ENCODE measurements around the gene TMEM37.

TMEM37 gene

GRCh38 chr2:119483896-119484718, 52.5 kb downstream of the TMEM37 start:
- no peak overlapping the region for H3K4me3 ChIP-seq (ENCODE audit: low read depth, low read length)
- no peak for TF ChIP-seq CTCF (IDR thresholded peaks at IDR 0.05; ENCODE audit: borderline replicate concordance, insufficient read depth, low read depth, low read length)

DNA sequence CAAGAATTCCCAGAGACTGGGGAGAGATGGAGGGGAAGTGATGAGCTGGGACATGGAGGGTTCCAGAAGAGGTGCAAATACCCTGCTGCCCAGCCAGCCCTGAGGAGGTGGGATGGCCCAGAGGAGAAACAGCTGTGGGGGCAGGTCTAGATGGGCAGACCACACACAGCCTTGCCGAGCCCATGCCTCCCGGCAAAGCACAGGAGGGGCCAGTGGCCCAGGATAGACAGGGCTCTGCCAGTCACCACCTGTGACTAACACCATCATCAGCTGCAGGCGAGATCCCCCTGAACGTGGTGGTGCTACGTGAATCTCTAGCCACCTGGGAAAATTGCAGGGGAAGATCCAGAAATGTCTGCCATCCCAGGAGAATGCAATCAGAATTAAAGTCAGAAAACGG, 53.2 kb downstream of the TMEM37 start:
- no peak overlapping the region for H3K4me3 ChIP-seq (ENCODE audit: low read depth, low read length)
- no peak for TF ChIP-seq CTCF (IDR thresholded peaks at IDR 0.05; ENCODE audit: borderline replicate concordance, insufficient read depth, low read depth, low read length)

DNA sequence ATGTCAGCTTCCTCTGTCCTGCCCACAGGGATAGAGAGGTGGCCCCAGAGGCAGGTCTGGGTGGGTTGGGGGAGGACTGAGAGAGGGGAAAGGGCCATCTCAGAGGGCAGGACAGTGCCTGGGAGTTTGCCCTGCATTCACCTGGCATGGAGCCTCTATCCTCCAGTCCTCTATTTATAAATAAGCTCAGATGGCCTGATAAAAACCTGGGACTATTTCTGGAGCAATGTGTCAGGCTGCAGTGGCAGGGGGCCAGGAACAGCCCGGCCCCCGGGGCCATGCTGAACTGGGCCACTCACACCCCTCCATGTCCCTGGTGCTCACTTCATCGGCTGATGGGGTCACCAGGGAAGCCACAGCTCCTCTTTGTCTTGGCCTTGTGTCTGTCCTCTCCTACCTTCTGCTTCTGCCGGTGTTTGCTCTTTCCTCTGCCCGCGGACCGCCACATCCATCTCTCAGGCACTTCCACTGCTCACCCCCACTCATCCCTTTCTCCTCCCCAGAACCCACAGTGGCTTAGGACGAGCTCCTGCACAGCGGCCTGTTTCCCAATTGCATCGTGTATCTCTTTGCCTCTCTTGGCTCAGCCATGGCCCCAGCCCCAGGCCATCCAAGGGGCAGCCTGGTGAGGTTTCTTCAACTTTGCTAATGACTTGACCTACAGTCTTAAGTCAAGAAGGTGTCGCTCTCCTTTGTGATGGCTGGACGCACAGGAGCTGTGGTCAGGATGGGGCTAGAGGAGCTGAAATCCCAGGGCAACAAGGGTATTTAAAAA, 53.9 kb downstream of the TMEM37 start:
- no peak overlapping the region for H3K4me3 ChIP-seq (ENCODE audit: low read depth, low read length)
- TF ChIP-seq CTCF (IDR thresholded peaks at IDR 0.05; ENCODE audit: borderline replicate concordance, insufficient read depth, low read depth, low read length): no peak

GRCh38 chr2:119486196-119486827, 54.7 kb downstream of the TMEM37 start:
- no peak overlapping the region for H3K4me3 ChIP-seq (ENCODE audit: low read depth, low read length)
- TF ChIP-seq CTCF (IDR thresholded peaks at IDR 0.05; ENCODE audit: borderline replicate concordance, insufficient read depth, low read depth, low read length): no peak

DNA sequence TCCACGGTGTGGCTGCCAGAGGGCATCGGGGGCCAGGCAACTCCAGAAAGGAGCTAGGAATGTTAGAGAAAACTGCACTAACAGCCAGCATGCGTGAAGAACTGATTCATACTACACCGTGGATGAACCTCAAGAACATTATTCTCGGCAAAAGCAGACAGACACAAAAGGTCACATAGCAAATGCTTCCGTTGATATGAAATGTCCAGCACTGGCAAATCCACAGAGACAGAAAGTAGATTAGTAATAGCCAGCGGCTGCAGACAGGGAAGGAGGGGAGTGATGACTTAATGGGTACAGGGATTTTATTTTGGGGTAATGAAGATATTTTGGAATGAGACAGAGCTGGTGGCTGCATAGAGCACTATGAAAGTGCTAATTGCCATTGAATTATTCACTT, 55.2 kb downstream of the TMEM37 start:
- TF ChIP-seq CTCF (IDR thresholded peaks at IDR 0.05; ENCODE audit: borderline replicate concordance, insufficient read depth, low read depth, low read length): no peak
- no peak overlapping the region for H3K4me3 ChIP-seq (ENCODE audit: low read depth, low read length)

- no peak for TF ChIP-seq CTCF (IDR thresholded peaks at IDR 0.05; ENCODE audit: borderline replicate concordance, insufficient read depth, low read depth, low read length)
- no peak overlapping the region for H3K4me3 ChIP-seq (ENCODE audit: low read depth, low read length)
Observed at GRCh38 chr2:119487434-119488244, 56.0 kb downstream of the TMEM37 start.

All from GM12875 (cell line).